Sigmoid colon (tissue), 4 donors: ENCODE data around the gene GSTP1.

Experiments
- EP300 ChIP-seq, 4 donors: sonication (generic); formaldehyde crosslinking; IDR thresholded peaks; one replicate each; pipeline ENCODE4 v1.6.1; 2017; ENCODE audit warnings: antibody characterized with exemption in 4 of 4
- POLR2A ChIP-seq, 2 donors: fragments of 450-650 bp; IDR thresholded peaks; one replicate each; pipeline ENCODE4 v1.6.1; 2016; ENCODE audit warnings: antibody characterized with exemption in 2 of 2, mild to moderate bottlenecking in 2 of 2, moderate library complexity in 2 of 2
- POLR2AphosphoS5 ChIP-seq, 4 donors: sonication (generic); formaldehyde crosslinking; IDR thresholded peaks; one replicate each; pipeline ENCODE4 v1.6.1; 2017; ENCODE audit warnings: antibody characterized with exemption in 4 of 4
- TF ChIP-seq, protein P1 (sequence below), 4 experiments: fragments of 450-650 bp in 3 of 4; fragments of 200-600 bp in 1 of 4; IDR thresholded peaks; one replicate each; pipeline ENCODE4 v1.5.1; 2016 to 2019; ENCODE audit warnings: antibody characterized with exemption in 4 of 4, mild to moderate bottlenecking in 3 of 4, moderate library complexity in 2 of 4

- TF ChIP-seq POLR2AphosphoS5 (IDR thresholded peaks at IDR 0.05) (no peak), POLR2A (IDR thresholded peaks at IDR 0.05) (no peak), EP300 (IDR thresholded peaks at IDR 0.05) (no peak)
- TF ChIP-seq, protein P1, sequence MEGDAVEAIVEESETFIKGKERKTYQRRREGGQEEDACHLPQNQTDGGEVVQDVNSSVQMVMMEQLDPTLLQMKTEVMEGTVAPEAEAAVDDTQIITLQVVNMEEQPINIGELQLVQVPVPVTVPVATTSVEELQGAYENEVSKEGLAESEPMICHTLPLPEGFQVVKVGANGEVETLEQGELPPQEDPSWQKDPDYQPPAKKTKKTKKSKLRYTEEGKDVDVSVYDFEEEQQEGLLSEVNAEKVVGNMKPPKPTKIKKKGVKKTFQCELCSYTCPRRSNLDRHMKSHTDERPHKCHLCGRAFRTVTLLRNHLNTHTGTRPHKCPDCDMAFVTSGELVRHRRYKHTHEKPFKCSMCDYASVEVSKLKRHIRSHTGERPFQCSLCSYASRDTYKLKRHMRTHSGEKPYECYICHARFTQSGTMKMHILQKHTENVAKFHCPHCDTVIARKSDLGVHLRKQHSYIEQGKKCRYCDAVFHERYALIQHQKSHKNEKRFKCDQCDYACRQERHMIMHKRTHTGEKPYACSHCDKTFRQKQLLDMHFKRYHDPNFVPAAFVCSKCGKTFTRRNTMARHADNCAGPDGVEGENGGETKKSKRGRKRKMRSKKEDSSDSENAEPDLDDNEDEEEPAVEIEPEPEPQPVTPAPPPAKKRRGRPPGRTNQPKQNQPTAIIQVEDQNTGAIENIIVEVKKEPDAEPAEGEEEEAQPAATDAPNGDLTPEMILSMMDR (IDR thresholded peaks at IDR 0.05) = no peak
These were observed 47.8 kb downstream of the GSTP1 start for GRCh38 chr11:67631411-67631810.
